ENCODE results near the gene ARHGAP6.
"Not testable (repeated sequence)": the region's sequence is repeated elsewhere in the genome, so short reads cannot be mapped to it uniquely, and the experiment has no call there.

Gene ARHGAP6

DNA sequence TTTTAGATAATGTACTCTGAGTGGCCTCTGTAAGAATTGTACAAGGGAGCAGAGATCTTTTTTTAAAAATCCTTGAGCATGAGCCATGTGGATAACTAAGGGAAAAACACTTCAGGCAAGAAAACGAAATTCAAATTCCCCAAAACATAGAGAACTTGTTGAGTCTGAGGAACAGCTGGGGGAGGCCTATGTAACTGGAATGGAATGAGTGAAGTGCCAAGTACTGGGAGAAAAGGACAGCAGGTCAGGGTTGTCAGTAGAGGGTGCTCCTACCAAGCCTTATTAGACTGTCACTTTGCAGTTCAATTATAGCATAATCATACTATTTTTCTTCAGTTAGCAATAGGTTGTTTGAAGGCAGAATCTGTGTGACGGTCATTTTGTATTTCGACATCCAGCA, 135.1 kb downstream of the ARHGAP6 start:
- no peak for DNase-seq (ENCODE audit: low read depth)

GRCh38 chrX:11528623-11529022, 137.1 kb downstream of the ARHGAP6 start:
- DNase-seq (ENCODE audit: low read depth), result no peak

- DNase-seq (ENCODE audit: low read depth), result no peak
These were observed 140.0 kb downstream of the ARHGAP6 start for GRCh38 chrX:11525685-11526084.

DNA sequence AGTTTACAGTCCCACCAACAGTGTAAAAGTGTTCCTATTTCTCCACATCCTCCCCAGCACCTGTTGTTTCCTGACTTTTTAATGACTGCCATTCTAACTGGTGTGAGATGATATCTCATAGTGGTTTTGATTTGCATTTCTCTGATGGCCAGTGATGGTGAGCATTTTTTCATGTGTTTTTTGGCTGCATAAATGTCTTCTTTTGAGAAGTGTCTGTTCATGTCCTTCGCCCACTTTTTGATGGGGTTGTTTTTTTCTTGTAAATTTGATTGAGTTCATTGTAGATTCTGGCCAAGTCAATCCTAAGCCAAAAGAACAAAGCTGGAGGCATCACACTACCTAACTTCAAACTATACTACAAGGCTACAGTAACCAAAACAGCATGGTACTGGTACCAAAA, 146.5 kb downstream of the ARHGAP6 start:
- DNase-seq (ENCODE audit: low read depth), result not testable (repeated sequence)

- DNase-seq (ENCODE audit: low read depth), result no peak
These were observed 155.9 kb downstream of the ARHGAP6 start for GRCh38 chrX:11509786-11510185.

DNA sequence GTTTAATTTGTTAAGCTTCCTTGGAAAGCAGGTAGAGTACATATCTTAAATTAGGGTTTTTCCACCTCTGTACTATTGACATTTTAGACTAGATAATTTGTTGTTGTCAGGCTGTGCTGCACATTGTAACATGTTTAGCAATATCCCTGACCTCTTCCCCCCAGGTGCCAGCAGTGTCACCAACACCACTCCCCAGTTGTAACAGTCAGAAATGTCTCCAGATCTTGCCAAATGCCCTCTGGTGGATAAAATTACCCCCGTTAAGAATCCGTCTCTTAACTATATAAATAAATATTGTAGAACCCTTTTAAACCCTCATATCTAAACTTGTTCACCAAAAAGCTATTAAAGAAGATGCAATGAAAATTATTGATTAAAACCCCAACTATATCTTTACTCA, 161.5 kb downstream of the ARHGAP6 start:
- no peak for DNase-seq (ENCODE audit: low read depth)

- DNase-seq (ENCODE audit: low read depth), result no peak
These were observed 166.4 kb downstream of the ARHGAP6 start for GRCh38 chrX:11499076-11500044.

GRCh38 chrX:11491375-11491774, 174.3 kb downstream of the ARHGAP6 start:
- DNase-seq (ENCODE audit: low read depth), result not testable (repeated sequence)

DNA sequence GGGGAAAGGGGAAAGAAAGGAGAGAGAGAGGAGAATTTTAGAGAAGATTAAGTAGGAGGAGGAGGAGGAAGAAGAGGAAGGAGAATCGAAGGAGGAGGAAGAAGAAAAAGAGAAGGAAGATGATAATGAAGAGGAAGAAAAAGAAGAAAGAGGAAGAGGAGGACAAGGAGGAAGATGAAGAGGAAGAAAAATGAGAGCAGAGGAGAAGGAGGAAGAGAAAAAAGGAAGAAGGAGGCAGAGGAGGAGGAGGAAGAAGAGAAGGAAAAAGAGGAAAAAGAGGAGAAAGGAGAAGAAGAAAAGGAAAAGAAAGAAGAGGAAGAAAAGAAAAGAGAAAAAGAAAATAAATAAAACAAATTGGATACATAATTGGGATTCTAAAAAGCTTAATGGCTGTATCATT, 181.4 kb downstream of the ARHGAP6 start:
- no peak for DNase-seq (ENCODE audit: low read depth)

DNA sequence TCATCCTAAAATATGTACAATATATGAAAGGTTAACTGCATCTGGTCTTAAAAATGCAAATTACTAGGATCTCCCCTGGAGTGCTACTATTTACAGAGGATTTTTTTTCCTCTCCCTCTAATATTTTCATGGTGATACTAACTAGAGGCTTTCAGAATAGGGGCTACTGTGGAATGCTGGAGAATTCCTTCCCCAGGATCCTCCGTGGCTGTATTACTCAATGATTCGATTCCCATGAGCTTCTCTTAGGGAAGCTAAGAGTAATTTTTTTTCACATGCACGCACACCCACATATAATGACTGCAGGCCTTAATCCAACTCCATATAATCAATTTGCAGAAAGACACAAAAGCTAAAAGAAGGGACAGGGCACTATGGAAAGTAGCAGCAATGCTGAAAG, 184.7 kb downstream of the ARHGAP6 start:
- DNase-seq (ENCODE audit: low read depth), result no peak

DNA sequence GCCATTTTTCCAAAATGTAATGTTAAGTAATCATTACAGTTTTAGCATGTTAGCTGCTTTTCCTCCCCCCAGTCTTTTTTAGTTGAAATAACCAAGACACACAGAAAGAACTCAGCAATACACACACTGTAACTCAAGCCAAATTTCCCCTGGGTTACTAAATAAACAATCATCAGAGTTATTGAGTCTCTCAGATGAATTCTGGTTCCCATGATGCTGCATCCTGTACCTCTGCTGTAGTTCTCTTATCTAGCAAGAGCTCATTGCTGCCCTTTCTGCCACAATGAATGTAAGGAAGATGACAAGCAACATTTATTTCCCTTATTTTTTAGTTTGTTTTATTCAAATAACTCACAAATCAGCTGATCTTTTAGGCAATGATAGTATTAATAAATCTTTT, 185.1 kb downstream of the ARHGAP6 start:
- DNase-seq (ENCODE audit: low read depth), result no peak

DNA sequence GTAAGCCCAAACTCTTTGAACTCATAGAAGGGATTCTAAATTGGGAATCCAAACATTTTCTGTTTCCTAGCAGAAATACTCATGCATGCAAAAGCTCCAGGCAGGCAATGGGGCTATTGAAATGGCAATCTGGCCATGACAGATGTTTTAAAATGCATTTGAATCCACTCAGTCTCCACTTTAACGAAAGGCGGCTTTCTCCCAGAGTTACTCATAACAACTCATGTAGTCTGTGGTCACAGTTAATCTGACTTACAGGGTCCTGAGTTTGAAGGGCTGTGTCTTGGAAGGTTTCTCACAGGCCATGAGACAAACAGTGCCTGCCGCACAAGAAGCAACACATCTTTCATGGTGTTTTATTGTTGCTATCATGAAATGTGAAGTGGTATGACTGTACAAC, 186.8 kb downstream of the ARHGAP6 start:
- DNase-seq (ENCODE audit: low read depth), result no peak

DNA sequence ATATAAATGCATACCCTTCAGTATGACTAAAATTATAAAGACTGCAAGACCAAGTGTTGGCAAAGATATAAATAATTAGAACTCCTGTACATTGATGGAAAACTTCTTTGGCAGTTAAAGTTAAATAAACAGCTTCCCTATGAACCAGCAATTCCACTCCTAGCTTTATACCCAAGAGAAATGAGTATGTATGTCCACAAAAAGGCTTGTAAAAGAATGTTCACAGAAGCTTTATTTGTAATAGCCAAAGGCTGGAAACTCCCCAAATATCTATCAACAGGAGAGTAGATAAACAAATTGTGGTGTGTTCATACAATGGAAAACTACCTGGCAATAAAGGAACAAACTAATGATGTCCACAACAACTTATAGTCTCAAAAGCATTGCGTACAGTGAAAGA, 187.7 kb downstream of the ARHGAP6 start:
- DNase-seq (ENCODE audit: low read depth), result no peak

DNA sequence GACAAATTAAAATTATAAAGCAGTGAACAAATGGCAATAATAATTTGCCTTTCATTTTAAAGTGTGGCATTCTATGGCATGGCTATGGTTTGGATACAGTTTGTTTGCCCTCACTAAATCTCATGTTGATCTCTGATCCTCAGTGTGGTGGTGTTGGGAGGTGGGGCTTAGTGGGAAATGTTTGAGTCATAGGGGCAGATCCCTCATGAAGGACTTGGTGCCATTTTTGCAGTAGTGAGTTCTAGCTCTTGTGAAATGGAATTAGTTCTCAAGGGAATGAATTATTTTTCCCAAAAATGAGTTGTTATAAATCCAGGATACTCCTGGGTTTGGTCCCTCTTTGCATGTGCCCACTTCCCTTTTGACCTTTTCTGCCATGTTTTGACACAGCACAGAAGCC, 191.1 kb downstream of the ARHGAP6 start:
- DNase-seq (ENCODE audit: low read depth), result no peak

- no peak for DNase-seq (ENCODE audit: low read depth)
These were observed 191.7 kb downstream of the ARHGAP6 start for GRCh38 chrX:11474021-11474420.

DNA sequence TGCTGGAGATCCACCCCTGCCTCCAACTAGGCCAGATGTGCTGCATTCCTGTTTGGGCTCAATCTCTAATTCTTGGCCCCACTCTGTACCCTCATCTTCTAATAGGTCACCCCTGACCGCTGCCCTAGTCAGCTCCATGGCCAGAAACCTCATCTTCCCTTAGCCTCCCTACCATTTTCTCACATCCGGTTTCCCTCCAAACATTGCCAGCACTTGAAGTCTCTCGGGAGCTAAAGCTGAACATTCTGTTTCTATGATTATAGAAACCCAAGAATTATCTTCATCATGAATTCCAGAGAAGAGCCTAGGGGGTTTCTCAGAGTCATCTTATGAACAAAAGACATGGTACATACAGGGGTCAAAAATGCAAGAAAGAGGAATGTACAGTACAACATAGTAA, 192.8 kb downstream of the ARHGAP6 start:
- DNase-seq (ENCODE audit: low read depth), result no peak

- no peak for DNase-seq (ENCODE audit: low read depth)
These were observed 193.3 kb downstream of the ARHGAP6 start for GRCh38 chrX:11472381-11472780.

DNA sequence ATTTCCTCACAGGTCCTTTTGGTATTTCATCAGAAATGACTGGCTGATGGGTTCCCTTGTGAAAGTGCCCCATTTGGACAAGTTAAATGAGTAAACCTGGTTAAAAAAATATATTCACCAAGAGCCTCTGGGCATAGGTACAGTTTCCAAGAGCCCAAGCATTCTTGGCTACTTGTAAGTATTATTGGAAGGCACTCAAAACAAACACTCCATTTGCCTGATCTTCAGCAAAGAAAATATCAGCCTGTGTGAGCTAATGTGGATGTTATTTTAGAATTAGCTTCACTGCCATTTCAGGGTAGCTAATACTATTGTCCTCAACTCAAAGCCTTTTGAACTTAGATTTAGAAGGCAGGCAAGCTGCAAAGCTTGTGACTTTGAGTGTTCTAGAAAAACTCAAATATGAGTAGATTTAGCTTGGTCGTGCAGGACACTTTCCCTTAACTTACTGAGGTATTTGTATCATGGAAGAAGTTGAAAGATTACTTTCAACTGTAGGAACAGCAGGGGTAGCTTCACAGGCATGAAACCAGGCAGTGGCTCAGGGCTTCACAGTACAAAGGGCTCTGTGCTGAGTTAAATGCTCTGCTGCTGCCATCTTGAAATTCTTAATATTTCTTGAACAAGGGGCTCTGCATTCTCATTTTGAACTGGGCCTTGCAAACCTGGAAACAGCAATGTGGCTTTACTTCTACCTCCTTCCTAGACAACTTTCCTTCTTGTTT, 195.3 kb downstream of the ARHGAP6 start:
- no peak for DNase-seq (ENCODE audit: low read depth)

- no peak for DNase-seq (ENCODE audit: low read depth)
These were observed 199.9 kb downstream of the ARHGAP6 start for GRCh38 chrX:11465648-11466411.

DNA sequence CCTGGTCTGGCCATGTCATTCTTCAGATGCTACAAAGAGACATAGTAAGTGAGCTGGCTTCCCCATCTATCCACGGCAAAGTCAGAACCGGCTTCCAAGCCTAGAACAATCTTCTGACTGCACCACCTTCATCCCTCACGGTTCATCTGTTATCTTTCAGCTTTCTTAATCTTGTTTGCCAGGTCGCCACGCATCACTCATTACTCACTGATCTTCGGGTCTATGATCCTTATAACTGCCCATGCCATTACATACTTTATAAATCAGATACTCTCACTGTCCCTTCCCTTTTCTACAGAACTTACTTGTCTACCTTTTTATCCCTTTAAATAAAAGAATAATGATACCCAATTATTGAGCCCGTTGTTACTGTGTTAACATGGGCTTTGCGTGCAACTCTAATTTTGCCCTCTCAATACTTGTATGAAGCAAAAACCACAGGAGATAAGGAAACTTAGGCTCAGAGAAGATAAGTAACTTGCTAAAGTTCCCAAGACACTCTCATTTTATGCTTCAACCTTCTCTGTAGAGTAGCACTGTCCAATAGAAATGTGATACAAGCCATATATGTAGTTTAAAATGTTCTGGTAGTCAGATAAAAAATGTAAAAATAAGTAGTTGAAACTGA, 200.8 kb downstream of the ARHGAP6 start:
- DNase-seq (ENCODE audit: low read depth), result no peak

- no peak for DNase-seq (ENCODE audit: low read depth)
These were observed 201.3 kb downstream of the ARHGAP6 start for GRCh38 chrX:11464380-11464779.

- no peak for DNase-seq (ENCODE audit: low read depth)
These were observed 203.1 kb downstream of the ARHGAP6 start for GRCh38 chrX:11462648-11463047.

Data from stimulated activated CD8-positive, alpha-beta memory T cell treated with anti-CD3 and anti-CD28 coated beads, Interleukin-15, amount 100 ng/mL, for 24 hours (primary cell).